Measurements from ENCODE around the gene LRCH3.

LRCH3 gene

DNA sequence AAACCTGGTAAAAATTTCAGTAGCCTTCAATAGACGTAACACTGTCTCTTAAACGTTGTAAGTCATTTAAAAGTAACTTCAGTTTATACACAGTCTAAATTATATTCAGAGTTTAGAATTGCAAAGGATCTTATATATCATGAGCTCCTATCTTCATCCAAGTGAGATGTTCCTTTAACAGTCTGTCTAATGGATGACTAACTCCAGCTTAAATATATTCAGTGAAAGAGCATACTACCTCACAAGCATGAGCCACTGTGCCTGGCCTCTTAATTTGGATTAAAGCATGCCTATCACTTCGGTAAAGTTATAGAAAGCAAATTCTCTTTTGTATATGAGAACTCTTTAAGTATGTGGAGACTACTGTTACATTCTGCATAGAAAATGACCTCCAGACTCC lies 34.4 kb upstream of the LRCH3 start:
- no peak for TF ChIP-seq POLR2A (IDR thresholded peaks at IDR 0.05; ENCODE audit: extremely low read depth, insufficient read length)
- TF ChIP-seq, protein P1, sequence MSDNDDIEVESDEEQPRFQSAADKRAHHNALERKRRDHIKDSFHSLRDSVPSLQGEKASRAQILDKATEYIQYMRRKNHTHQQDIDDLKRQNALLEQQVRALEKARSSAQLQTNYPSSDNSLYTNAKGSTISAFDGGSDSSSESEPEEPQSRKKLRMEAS (IDR thresholded peaks at IDR 0.05; ENCODE audit: low read depth, low read length): no peak
- TF ChIP-seq, protein P2, sequence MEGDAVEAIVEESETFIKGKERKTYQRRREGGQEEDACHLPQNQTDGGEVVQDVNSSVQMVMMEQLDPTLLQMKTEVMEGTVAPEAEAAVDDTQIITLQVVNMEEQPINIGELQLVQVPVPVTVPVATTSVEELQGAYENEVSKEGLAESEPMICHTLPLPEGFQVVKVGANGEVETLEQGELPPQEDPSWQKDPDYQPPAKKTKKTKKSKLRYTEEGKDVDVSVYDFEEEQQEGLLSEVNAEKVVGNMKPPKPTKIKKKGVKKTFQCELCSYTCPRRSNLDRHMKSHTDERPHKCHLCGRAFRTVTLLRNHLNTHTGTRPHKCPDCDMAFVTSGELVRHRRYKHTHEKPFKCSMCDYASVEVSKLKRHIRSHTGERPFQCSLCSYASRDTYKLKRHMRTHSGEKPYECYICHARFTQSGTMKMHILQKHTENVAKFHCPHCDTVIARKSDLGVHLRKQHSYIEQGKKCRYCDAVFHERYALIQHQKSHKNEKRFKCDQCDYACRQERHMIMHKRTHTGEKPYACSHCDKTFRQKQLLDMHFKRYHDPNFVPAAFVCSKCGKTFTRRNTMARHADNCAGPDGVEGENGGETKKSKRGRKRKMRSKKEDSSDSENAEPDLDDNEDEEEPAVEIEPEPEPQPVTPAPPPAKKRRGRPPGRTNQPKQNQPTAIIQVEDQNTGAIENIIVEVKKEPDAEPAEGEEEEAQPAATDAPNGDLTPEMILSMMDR (IDR thresholded peaks at IDR 0.05; ENCODE audit: low read depth, low read length): no peak
- TF ChIP-seq MYC (IDR thresholded peaks at IDR 0.05; ENCODE audit: low read depth, low read length): no peak
- H3K4me3 ChIP-seq (ENCODE audit: low read depth, low read length): no peak overlapping the region
- DNase-seq (ENCODE audit: low read depth): no peak

DNA sequence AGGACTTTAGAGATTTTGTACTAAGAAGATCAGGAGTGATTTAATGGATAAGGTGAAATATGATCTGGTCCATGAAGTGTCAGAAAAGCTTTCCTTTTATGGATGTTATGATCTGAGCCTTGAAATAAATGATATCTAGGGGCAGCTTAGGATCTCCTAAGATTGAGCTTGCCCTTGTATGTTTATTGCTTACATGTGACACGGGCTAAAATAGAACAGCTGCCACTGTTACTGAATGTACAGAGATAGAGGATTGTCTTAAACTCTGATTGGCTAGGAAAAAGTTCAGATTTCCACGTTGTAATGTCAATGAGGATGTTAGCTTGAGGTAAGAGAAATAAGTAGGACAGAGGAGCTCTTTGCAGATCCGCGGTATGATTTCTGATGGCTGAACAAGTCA lies 32.5 kb upstream of the LRCH3 start:
- TF ChIP-seq POLR2A (IDR thresholded peaks at IDR 0.05; ENCODE audit: extremely low read depth, insufficient read length): no peak
- DNase-seq (ENCODE audit: low read depth): no peak
- no peak overlapping the region for H3K4me3 ChIP-seq (ENCODE audit: low read depth, low read length)

DNA sequence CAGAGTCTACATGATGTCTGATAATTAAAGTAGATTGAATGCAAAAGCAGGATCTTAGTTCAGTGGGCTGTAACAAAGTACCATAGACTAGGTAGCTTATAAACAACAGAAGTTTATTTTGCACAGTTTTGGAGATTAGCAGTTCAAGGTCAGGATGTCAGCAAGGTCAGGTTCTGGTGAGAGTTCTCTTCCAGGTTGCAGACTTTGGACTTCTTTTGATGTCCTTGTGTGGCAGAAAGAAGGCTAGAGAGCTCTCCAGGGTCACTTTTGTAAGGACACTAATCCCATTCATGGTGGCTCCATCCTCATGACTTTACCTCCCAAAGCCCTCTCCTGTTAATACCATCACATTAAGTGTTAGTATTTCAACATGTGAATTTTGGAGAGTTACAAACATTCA lies 29.3 kb upstream of the LRCH3 start:
- H3K4me3 ChIP-seq (ENCODE audit: low read depth, low read length): no peak overlapping the region
- DNase-seq (ENCODE audit: low read depth): no peak
- TF ChIP-seq MYC (IDR thresholded peaks at IDR 0.05; ENCODE audit: low read depth, low read length): no peak
- TF ChIP-seq, protein P1 (IDR thresholded peaks at IDR 0.05; ENCODE audit: low read depth, low read length): no peak
- TF ChIP-seq, protein P2 (IDR thresholded peaks at IDR 0.05; ENCODE audit: low read depth, low read length): no peak

DNA sequence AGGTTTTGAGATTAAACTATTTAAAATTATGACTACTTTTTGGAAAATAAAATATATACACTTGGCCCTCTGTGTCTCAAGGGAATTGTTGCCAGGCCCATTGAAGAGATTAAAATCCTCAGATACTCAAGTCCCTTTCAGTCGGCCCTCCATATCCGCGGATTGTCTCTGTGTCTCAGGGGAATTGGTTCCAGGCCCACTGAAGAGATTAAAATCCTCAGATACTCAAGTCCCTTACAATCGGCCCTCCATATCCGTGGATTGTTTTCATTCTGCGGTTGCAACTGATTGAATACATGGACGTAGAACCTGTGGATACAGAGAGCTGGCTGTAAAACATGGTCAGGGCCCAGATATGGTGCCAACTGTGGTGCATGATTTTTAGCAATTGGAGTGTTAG lies 15.7 kb upstream of the LRCH3 start:
- TF ChIP-seq, protein P1 (IDR thresholded peaks at IDR 0.05; ENCODE audit: low read depth, low read length): no peak
- TF ChIP-seq MYC (IDR thresholded peaks at IDR 0.05; ENCODE audit: low read depth, low read length): no peak
- no peak for TF ChIP-seq POLR2A (IDR thresholded peaks at IDR 0.05; ENCODE audit: extremely low read depth, insufficient read length)
- TF ChIP-seq, protein P2 (IDR thresholded peaks at IDR 0.05; ENCODE audit: low read depth, low read length): no peak
- DNase-seq (ENCODE audit: low read depth): no peak
- H3K4me3 ChIP-seq (ENCODE audit: low read depth, low read length): no peak overlapping the region

DNA sequence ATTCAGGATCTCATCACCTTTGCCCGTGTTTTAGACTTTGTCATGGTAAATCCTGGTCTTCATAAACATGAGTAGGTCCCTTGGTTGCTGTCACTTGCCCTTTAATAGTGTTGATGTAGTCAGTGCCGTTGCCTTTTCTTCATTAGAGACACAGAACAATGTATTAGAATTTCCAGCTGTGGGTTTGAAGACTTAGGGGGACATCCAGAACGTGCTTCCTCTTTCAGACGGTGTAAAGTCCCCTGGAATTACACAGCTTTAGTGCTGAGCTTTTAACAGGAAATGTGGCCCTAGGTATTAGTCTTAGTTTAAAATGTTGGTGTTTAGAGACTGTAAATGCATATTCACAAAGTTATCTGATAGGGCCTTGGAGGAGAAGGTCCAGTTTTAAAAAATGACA lies 8.8 kb upstream of the LRCH3 start:
- no peak for DNase-seq (ENCODE audit: low read depth)
- no peak overlapping the region for H3K4me3 ChIP-seq (ENCODE audit: low read depth, low read length)
- TF ChIP-seq POLR2A (IDR thresholded peaks at IDR 0.05; ENCODE audit: extremely low read depth, insufficient read length): no peak
- TF ChIP-seq MYC (IDR thresholded peaks at IDR 0.05; ENCODE audit: low read depth, low read length): no peak
- TF ChIP-seq, protein P1 (IDR thresholded peaks at IDR 0.05; ENCODE audit: low read depth, low read length): no peak
- TF ChIP-seq, protein P2 (IDR thresholded peaks at IDR 0.05; ENCODE audit: low read depth, low read length): no peak

DNA sequence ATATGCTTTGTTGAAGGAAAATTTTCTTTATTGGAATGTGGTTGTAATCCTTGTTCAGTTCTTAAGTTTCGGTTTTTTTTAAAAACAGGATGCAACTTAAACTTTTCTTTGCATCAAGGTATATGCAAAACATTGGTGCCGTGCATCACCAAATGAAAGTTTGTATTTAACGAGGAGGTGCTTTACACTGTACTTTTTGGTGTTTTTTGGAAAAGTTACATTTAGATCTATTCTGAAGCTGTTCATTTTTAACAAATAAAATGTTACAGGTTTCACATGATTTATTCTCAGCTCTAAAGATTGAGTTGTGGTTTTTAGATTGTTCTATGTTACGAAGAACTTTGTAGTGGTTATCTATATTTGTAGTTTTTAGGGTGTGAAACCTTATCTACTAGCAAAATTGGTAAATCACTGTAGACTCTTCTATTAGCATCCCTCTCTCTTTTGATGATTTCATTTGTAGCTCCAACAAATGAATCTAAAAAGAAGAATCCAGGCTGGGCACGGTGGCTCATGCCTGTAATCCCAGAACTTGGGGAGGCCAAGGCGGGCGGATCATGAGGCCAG lies 7.0 kb upstream of the LRCH3 start:
- no peak for DNase-seq (ENCODE audit: low read depth)
- H3K4me3 ChIP-seq (ENCODE audit: low read depth, low read length): no peak overlapping the region
- TF ChIP-seq, protein P2 (IDR thresholded peaks at IDR 0.05; ENCODE audit: low read depth, low read length): no peak
- TF ChIP-seq POLR2A (IDR thresholded peaks at IDR 0.05; ENCODE audit: extremely low read depth, insufficient read length) (no peak), MYC (IDR thresholded peaks at IDR 0.05; ENCODE audit: low read depth, low read length) (no peak)
- TF ChIP-seq, protein P1 (IDR thresholded peaks at IDR 0.05; ENCODE audit: low read depth, low read length): no peak
